GM19452 (cell line): ENCODE measurements around the gene PCDHGA2.
"Not testable (repeated sequence)": the region's sequence is repeated elsewhere in the genome, so short reads cannot be mapped to it uniquely, and the experiment has no call there.

ENCODE experiments used
- ATAC-seq: cut with Tn5 transposase; IDR thresholded peaks from one replicate; pipeline ENCODE4 v1.9.1; 2021; ENCODE audit not compliant: unreplicated experiment

The PCDHGA2 gene

GRCh38 chr5:141346017-141346416 is 7.5 kb downstream of the PCDHGA2 start:
- ATAC-seq, result not testable (repeated sequence)

DNA sequence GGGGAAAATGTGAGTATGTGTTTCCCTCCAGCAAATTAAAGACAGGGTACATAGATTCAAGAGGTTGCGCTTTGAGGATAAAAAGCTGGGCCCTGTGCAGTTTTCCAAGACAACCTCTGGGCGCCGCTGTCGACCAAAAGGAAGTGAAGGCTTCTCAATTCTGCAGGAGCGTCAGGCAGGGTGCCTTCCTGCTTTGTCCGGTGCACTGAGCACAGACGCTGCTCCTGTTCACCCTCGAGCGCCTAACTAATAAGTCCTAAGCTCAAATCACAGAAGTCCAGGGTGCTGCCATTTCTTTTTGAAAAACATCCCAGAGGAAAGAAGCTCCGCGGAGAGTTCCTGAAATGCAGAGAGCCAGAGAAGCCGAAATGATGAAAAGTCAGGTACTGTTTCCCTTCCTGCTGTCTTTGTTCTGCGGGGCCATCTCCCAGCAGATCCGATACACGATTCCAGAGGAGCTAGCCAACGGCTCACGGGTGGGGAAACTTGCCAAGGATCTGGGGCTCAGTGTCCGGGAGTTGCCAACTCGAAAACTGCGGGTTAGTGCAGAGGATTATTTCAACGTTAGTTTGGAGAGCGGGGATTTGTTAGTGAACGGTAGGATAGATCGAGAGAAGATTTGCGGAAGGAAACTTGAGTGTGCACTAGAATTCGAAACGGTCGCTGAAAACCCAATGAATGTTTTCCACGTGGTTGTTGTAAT is 11.5 kb downstream of the PCDHGA2 start, which contains the start of gene PCDHGB1:
TSS of gene PCDHGB1 (plus strand) at position 183 of the 703 bp plus-strand sequence. CDS start at position 345, 162 bp downstream.
- no peak for ATAC-seq

DNA sequence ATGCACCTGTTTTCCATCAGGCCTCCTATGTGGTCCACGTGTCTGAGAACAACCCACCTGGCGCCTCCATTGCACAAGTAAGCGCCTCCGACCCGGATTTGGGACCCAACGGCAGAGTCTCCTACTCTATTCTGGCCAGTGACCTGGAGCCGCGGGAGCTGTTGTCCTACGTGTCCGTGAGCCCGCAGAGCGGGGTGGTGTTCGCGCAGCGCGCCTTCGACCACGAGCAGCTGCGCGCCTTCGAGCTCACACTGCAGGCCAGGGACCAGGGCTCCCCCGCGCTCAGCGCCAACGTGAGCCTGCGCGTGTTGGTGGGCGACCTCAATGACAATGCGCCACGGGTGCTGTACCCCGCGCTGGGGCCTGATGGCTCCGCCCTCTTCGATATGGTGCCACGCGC is 13.0 kb downstream of the PCDHGA2 start:
- ATAC-seq, result no peak

DNA sequence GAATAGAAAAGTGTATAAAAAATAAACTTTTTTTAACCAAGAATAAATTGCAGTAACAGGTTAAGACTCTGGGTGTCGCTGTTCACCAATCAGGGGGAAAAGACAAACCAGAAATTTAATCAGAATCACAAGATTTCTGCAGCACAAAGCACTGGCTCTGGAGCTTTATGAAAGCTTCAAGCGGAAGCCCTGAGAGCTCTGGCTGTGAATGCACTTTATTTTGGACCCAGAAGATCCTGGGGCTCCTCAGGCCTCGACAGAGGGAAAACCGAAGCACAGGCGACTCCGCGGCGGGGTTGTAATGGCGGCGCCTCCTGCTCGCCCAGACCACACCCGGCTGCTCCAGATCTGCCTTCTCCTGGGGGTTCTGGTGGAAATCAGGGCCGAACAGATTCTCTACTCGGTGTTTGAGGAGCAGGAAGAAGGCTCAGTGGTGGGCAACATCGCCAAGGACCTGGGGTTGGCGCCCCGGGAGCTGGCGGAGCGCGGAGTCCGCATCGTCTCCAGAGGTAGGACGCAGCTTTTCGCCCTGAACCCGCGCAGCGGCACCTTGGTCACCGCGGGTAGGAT is 16.4 kb downstream of the PCDHGA2 start, which contains the start of gene PCDHGA4:
TSS of gene PCDHGA4 (plus strand) at position 122 of the 570 bp plus-strand sequence. CDS start at position 209, 87 bp downstream.
- no peak for ATAC-seq

DNA sequence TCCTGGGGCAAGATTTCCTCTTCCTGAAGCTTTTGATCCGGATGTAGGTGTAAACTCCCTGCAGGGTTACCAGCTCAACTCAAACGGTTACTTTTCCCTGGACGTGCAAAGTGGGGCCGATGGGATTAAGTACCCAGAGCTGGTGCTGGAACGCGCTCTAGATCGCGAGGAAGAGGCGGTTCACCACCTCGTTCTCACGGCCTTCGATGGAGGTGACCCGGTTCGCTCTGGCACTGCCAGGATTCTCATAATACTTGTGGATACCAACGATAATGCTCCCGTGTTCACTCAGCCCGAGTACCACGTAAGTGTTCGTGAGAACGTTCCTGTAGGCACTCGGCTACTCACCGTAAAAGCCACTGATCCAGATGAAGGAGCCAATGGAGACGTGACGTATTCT is 17.1 kb downstream of the PCDHGA2 start:
- no peak for ATAC-seq

DNA sequence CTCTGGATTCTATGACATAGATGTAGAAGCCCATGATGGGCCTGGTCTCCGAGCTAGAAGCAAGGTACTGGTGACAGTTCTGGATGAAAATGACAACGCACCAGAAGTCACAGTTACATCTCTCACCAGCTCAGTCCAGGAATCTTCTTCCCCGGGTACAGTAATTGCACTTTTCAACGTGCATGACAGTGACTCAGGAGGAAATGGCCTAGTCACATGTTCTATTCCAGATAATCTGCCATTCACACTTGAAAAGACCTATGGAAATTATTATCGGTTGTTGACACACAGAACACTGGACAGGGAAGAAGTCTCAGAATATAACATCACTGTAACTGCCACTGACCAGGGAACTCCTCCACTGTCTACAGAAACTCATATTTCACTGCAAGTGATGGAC is 17.6 kb downstream of the PCDHGA2 start:
- no peak for ATAC-seq

- ATAC-seq, result no peak
Observed at GRCh38 chr5:141356950-141357349, 18.4 kb downstream of the PCDHGA2 start.

DNA sequence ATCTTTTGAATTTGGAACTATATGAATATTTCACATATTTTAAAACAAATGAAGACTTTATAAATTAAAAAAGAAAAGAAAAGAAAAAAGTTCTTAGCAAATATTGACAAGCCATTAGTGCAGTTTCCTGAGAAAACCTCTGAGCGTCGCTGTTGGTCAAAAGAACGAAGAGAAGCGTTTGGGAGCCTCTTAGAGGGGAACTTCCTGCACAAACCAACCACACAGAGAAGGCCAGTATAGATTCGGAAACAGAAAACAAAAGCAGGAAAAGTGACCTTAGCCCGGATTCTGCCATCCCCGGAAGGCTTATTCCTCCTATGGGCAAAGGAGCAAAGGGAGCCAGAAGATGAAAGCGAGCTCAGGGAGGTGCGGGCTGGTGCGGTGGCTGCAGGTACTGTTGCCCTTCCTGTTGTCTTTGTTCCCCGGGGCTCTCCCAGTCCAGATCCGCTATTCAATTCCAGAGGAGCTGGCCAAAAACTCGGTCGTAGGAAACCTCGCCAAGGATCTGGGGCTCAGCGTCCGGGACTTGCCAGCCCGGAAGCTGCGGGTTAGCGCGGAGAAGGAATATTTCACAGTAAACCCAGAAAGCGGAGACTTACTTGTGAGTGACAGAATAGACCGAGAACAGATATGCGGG is 21.3 kb downstream of the PCDHGA2 start, which contains the start of gene PCDHGB2:
TSS of gene PCDHGB2 (plus strand) at position 205 of the 637 bp plus-strand sequence. CDS start at position 347, 142 bp downstream.
- ATAC-seq, result peak; percentile 70

- no peak for ATAC-seq
Observed at GRCh38 chr5:141360685-141361084, 22.1 kb downstream of the PCDHGA2 start.

- no peak for ATAC-seq
Observed at GRCh38 chr5:141362719-141363118, 24.2 kb downstream of the PCDHGA2 start.

GRCh38 chr5:141363952-141364660 is 25.5 kb downstream of the PCDHGA2 start, which contains the start of gene PCDHGA5:
Gene PCDHGA5, plus strand, starts transcription at chr5:141364162. Its CDS starts 169 bp downstream, at chr5:141364331.
- no peak for ATAC-seq

DNA sequence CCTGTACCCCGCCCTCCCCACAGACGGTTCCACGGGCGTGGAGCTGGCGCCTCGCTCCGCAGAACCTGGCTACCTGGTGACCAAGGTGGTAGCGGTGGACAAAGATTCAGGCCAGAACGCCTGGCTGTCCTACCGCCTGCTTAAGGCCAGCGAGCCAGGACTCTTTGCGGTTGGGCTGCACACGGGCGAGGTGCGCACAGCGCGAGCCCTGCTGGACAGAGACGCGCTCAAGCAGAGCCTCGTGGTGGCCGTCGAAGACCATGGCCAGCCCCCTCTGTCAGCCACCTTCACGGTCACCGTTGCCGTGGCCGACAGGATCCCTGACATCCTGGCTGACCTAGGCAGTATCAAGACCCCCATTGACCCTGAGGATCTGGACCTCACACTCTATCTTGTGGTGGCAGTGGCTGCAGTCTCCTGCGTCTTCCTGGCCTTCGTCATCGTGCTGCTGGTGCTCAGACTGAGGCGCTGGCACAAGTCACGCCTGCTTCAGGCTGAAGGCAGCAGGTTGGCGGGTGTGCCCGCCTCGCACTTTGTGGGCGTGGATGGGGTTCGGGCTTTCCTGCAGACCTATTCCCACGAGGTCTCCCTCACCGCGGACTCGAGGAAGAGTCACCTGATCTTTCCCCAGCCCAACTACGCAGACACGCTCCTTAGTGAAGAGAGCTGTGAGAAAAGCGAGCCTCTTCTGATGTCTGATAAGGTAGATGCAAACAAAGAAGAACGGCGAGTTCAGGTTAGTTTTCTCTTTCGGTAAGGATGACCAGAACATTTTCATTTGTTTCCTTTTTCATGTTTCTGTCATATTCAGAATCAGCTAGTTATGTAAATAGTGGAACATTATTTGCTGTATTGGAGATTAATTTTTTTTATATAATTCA is 27.7 kb downstream of the PCDHGA2 start:
- ATAC-seq, result no peak

DNA sequence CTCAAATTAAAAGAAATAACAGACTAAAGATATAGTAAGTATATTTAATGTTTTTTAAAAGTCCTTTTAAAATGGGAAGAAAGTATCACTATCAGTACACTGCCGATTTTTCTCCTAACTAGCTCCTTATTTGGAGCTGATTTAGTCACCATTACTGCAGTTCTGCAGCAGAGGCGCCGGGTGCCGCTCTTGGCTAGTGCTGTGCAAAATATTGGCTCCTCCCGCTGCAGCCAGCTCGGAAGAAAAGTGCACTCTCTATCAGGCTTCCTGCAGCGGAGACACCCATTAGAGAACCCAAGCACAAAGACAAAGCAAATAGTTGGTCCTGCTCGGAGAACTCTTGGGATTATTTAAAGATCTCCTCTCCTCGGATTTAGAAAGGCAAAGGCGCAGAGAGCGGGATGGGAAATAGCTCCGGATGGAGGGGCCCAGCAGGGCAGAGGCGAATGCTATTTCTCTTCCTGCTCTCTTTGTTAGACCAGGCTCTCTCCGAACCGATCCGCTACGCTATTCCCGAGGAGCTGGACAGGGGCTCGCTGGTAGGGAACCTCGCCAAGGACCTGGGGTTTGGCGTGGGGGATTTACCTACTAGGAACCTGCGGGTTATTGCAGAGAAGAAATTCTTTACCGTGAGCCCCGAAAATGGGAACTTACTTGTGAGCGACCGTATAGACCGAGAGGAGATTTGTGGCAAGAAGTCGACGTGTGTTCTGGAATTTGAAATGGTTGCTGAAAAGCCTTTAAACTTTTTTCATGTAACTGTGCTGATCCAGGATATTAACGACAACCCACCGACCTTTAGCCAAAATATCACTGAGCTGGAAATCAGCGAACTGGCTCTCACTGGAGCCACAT is 31.7 kb downstream of the PCDHGA2 start, which contains the start of gene PCDHGB3:
TSS of gene PCDHGB3 (plus strand) at position 249 of the 855 bp plus-strand sequence. CDS start at position 402, 153 bp downstream.
- peak; percentile 75 for ATAC-seq

GRCh38 chr5:141371572-141372475 is 33.3 kb downstream of the PCDHGA2 start:
- ATAC-seq, result no peak

GRCh38 chr5:141373673-141374317 is 35.2 kb downstream of the PCDHGA2 start, which contains the start of gene PCDHGA6:
Gene PCDHGA6, plus strand, starts transcription at chr5:141373891. Its CDS starts 193 bp downstream, at chr5:141374084.
- ATAC-seq, result no peak

- no peak for ATAC-seq
Observed at GRCh38 chr5:141374627-141375026, 36.1 kb downstream of the PCDHGA2 start.

- ATAC-seq, result not testable (repeated sequence)
Observed at GRCh38 chr5:141375444-141376155, 37.0 kb downstream of the PCDHGA2 start.
